ENCODE data around the gene ARHGAP12.

DNA sequence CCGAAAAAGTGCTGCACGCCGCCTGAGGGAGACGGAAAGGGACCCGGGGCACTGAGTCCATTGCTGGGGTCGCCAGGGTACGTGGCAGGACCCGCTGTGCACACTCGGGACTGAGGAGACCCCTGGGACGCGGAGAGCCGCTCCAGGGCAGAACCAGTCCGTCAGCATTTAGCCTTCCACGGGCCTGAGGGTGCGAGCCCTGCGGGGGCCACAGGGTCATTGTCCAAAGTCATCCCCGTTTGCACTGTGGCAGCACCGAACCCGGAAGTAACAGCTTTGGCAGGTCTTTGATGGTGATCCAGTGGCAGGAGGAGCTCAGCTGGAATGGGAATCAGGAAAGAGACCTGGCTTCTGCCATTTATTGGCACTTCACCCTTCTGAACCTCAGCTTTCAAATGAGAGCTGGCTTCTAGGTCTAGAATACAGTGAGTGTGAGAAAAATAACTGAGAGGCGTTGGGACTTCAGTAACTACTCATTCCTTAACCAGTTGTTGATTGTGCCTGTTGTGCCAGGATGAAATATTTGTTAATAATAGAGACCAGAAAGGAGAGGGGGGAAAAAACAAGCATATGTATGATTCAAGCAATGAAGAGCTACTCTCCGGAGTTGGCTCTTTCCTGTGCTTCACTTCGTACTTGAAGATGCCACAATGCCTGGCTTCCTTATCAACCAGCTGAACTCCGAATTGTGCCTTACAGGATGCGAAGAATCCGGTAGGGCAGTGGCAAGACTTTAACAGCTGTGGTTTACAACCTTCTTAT, 811 bp upstream of the ARHGAP12 start:
- TF ChIP-seq ATF1 (CRISPR knock-in tag; IDR thresholded peaks at IDR 0.05) (no peak), JUN (CRISPR knock-in tag; IDR thresholded peaks at IDR 0.05) (no peak), NR2C2 (CRISPR knock-in tag; IDR thresholded peaks at IDR 0.05) (no peak)
- TF ChIP-seq, protein P1, sequence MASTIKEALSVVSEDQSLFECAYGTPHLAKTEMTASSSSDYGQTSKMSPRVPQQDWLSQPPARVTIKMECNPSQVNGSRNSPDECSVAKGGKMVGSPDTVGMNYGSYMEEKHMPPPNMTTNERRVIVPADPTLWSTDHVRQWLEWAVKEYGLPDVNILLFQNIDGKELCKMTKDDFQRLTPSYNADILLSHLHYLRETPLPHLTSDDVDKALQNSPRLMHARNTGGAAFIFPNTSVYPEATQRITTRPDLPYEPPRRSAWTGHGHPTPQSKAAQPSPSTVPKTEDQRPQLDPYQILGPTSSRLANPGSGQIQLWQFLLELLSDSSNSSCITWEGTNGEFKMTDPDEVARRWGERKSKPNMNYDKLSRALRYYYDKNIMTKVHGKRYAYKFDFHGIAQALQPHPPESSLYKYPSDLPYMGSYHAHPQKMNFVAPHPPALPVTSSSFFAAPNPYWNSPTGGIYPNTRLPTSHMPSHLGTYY (CRISPR knock-in tag; IDR thresholded peaks at IDR 0.05) = no peak
- TF ChIP-seq, protein P2, sequence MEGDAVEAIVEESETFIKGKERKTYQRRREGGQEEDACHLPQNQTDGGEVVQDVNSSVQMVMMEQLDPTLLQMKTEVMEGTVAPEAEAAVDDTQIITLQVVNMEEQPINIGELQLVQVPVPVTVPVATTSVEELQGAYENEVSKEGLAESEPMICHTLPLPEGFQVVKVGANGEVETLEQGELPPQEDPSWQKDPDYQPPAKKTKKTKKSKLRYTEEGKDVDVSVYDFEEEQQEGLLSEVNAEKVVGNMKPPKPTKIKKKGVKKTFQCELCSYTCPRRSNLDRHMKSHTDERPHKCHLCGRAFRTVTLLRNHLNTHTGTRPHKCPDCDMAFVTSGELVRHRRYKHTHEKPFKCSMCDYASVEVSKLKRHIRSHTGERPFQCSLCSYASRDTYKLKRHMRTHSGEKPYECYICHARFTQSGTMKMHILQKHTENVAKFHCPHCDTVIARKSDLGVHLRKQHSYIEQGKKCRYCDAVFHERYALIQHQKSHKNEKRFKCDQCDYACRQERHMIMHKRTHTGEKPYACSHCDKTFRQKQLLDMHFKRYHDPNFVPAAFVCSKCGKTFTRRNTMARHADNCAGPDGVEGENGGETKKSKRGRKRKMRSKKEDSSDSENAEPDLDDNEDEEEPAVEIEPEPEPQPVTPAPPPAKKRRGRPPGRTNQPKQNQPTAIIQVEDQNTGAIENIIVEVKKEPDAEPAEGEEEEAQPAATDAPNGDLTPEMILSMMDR (IDR thresholded peaks at IDR 0.05) = no peak
- TF ChIP-seq, protein P3, sequence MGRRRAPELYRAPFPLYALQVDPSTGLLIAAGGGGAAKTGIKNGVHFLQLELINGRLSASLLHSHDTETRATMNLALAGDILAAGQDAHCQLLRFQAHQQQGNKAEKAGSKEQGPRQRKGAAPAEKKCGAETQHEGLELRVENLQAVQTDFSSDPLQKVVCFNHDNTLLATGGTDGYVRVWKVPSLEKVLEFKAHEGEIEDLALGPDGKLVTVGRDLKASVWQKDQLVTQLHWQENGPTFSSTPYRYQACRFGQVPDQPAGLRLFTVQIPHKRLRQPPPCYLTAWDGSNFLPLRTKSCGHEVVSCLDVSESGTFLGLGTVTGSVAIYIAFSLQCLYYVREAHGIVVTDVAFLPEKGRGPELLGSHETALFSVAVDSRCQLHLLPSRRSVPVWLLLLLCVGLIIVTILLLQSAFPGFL (CRISPR knock-in tag; IDR thresholded peaks at IDR 0.05; ENCODE audit: borderline replicate concordance) = no peak
- TF ChIP-seq, protein P4, sequence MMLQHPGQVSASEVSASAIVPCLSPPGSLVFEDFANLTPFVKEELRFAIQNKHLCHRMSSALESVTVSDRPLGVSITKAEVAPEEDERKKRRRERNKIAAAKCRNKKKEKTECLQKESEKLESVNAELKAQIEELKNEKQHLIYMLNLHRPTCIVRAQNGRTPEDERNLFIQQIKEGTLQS (CRISPR knock-in tag; conservative IDR thresholded peaks at IDR 0.05) = no peak
- TF ChIP-seq, protein P5, sequence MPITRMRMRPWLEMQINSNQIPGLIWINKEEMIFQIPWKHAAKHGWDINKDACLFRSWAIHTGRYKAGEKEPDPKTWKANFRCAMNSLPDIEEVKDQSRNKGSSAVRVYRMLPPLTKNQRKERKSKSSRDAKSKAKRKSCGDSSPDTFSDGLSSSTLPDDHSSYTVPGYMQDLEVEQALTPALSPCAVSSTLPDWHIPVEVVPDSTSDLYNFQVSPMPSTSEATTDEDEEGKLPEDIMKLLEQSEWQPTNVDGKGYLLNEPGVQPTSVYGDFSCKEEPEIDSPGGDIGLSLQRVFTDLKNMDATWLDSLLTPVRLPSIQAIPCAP (CRISPR knock-in tag; IDR thresholded peaks at IDR 0.05) = no peak
- TF ChIP-seq, protein P6, sequence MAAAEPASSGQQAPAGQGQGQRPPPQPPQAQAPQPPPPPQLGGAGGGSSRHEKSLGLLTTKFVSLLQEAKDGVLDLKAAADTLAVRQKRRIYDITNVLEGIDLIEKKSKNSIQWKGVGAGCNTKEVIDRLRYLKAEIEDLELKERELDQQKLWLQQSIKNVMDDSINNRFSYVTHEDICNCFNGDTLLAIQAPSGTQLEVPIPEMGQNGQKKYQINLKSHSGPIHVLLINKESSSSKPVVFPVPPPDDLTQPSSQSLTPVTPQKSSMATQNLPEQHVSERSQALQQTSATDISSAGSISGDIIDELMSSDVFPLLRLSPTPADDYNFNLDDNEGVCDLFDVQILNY (CRISPR knock-in tag; IDR thresholded peaks at IDR 0.05) = no peak
